Trophoblast cell (in vitro differentiated cells and primary cell): ENCODE results near the gene GPATCH1.

Source experiments
- DNase-seq, 2 donors: peaks; one replicate each; pipeline ENCODE4 v3.0.0-alpha.2; 2016
- H2AFZ ChIP-seq: 2 replicates; pipeline ENCODE4 v1.6.1; 2013; ENCODE audit warnings: low read length, moderate library complexity, mild to moderate bottlenecking; ENCODE audit not compliant: insufficient read depth, poor library complexity
- H2AK5ac ChIP-seq: 2 replicates; pipeline ENCODE4 v1.6.1; 2013; ENCODE audit warnings: mild to moderate bottlenecking, low read length
- H2BK120ac ChIP-seq: 2 replicates; pipeline ENCODE4 v1.6.1; 2013; ENCODE audit warnings: low read length, mild to moderate bottlenecking, moderate library complexity; ENCODE audit not compliant: insufficient read depth, poor library complexity
- H2BK12ac ChIP-seq: 2 replicates; pipeline ENCODE4 v1.6.1; 2013; ENCODE audit warnings: mild to moderate bottlenecking, low read length, moderate library complexity
- H2BK5ac ChIP-seq: 2 replicates; pipeline ENCODE4 v1.6.1; 2013; ENCODE audit warnings: low read length, low read depth, moderate library complexity, mild to moderate bottlenecking; ENCODE audit not compliant: poor library complexity
- H3K14ac ChIP-seq: 2 replicates; pipeline ENCODE4 v1.6.1; 2013; ENCODE audit warnings: mild to moderate bottlenecking, low read length
- H3K18ac ChIP-seq: 2 replicates; pipeline ENCODE4 v1.6.1; 2013; ENCODE audit warnings: mild to moderate bottlenecking, low read length
- H3K23ac ChIP-seq: 2 replicates; pipeline ENCODE4 v1.6.1; 2013; ENCODE audit warnings: low read length
- H3K27ac ChIP-seq: 2 replicates; pipeline ENCODE4 v1.5.1; 2013; ENCODE audit warnings: low read depth, mild to moderate bottlenecking, inconsistent platforms, low read length, moderate library complexity
- H3K27me3 ChIP-seq: 2 replicates; pipeline ENCODE4 v1.6.1; 2013; ENCODE audit warnings: inconsistent platforms, mild to moderate bottlenecking, low read length, moderate library complexity; ENCODE audit not compliant: insufficient read depth
- H3K36me3 ChIP-seq, 2 experiments: 1 replicate in 1 of 2; 2 replicates in 1 of 2; pipeline ENCODE4 v1.6.1; 2013; ENCODE audit warnings: low read length in 2 of 2, mild to moderate bottlenecking in 2 of 2, moderate library complexity in 1 of 2; ENCODE audit not compliant: insufficient read depth in 2 of 2, control insufficient read depth in 1 of 2
- H3K4ac ChIP-seq: 2 replicates; pipeline ENCODE4 v1.6.1; 2013; ENCODE audit warnings: low read depth, mild to moderate bottlenecking, low read length, moderate library complexity
- H3K4me1 ChIP-seq, 2 experiments: 1 replicate in 1 of 2; 2 replicates in 1 of 2; pipeline ENCODE4 v1.6.1; 2013; ENCODE audit warnings: low read length in 2 of 2, mild to moderate bottlenecking in 2 of 2, moderate library complexity in 1 of 2; ENCODE audit not compliant: insufficient read depth in 2 of 2, control insufficient read depth in 1 of 2
- H3K4me2 ChIP-seq: 2 replicates; pipeline ENCODE4 v1.6.1; 2013; ENCODE audit warnings: inconsistent platforms, mild to moderate bottlenecking, low read length, moderate library complexity
- H3K4me3 ChIP-seq: 2 replicates; pipeline ENCODE4 v1.5.1; 2013; ENCODE audit warnings: mild to moderate bottlenecking, low read depth, low read length, inconsistent platforms
- H3K79me1 ChIP-seq: one replicate; pipeline ENCODE4 v1.6.1; 2013; ENCODE audit warnings: low read length
- H3K79me2 ChIP-seq: 2 replicates; pipeline ENCODE4 v1.6.1; 2013; ENCODE audit warnings: low read length, mild to moderate bottlenecking; ENCODE audit not compliant: control insufficient read depth, insufficient read depth, poor library complexity
- H3K9ac ChIP-seq: 2 replicates; pipeline ENCODE4 v1.6.1; 2013; ENCODE audit warnings: mild to moderate bottlenecking, low read length
- H3K9me3 ChIP-seq: 2 replicates; pipeline ENCODE4 v1.6.1; 2013; ENCODE audit warnings: low read depth, mild to moderate bottlenecking, control low read depth, inconsistent platforms, low read length; ENCODE audit not compliant: insufficient read depth
- H4K12ac ChIP-seq: 2 replicates; pipeline ENCODE4 v1.6.1; 2013; ENCODE audit warnings: low read depth, mild to moderate bottlenecking, low read length, moderate library complexity
- H4K8ac ChIP-seq: 2 replicates; pipeline ENCODE4 v1.6.1; 2013; ENCODE audit warnings: low read depth, mild to moderate bottlenecking, low read length, moderate library complexity
- H4K91ac ChIP-seq: one replicate; pipeline ENCODE4 v1.6.1; 2013; ENCODE audit warnings: low read depth, mild to moderate bottlenecking, low read length, moderate library complexity
- WGBS: extraction: QIAGEN DNeasy Blood & Tissue Kit; methylation state at CpG from one replicate; pipeline ENCODE4 v1.1.7; 2013; ENCODE audit warnings: missing lambda C conversion rate; ENCODE audit not compliant: insufficient read length, insufficient coverage; ENCODE audit errors: extremely low coverage; 5-methylcytosine and 5-hydroxymethylcytosine counted together

The GPATCH1 gene

GRCh38 chr19:33064458-33064791, 16.6 kb upstream of the GPATCH1 start:
- Histone ChIP-seq H4K12ac (no peak overlapping the region), H2BK120ac (no peak overlapping the region), H2AK5ac (no peak overlapping the region), H3K79me1 (peaks cover 6% of the 10 kb centered on the region), H3K4me3 (peak overlapping the region; percentile 66), H3K14ac (no peak overlapping the region), H3K18ac (no peak overlapping the region), H3K4ac (no peak overlapping the region), H3K23ac (no peak overlapping the region), H4K8ac (no peak overlapping the region), H2AFZ (no peak overlapping the region), H3K9me3 (no peaks in the 10 kb centered on the region), H3K27me3 (peaks cover 8% of the 10 kb centered on the region), H3K27ac (no peak overlapping the region), H2BK5ac (no peak overlapping the region), H3K4me2 (peak overlapping the region; percentile 65), H2BK12ac (no peak overlapping the region), H3K36me3 (no peaks in the 10 kb centered on the region), H3K79me2 (no peaks in the 10 kb centered on the region), H3K9ac (no peak overlapping the region), H4K91ac (no peak overlapping the region), H3K4me1 (peaks cover 6 to 9% of the 10 kb centered on the region in 2 experiments)
- no peak for DNase-seq
- WGBS: no CpG with 5 or more reads among the region's 35 CpGs

GRCh38 chr19:33064792-33065550, 16.0 kb upstream of the GPATCH1 start, which contains the start of gene RHPN2:
TSS of gene RHPN2 (minus strand) at chr19:33064888. CDS start at chr19:33064852, 36 bp downstream.
- no CpG with 5 or more reads among the region's 86 CpGs for WGBS
- Histone ChIP-seq H4K91ac (peak within 1 kb of the TSS; percentile 28), H4K12ac (peak within 1 kb of the TSS; percentile 7), H2AFZ (peak within 1 kb of the TSS; percentile 57), H4K8ac (peak within 1 kb of the TSS; percentile 51), H2BK12ac (peak within 1 kb of the TSS; percentile 24), H2AK5ac (no peak within 1 kb of the TSS), H3K18ac (peak within 1 kb of the TSS; percentile 63), H3K14ac (peak within 1 kb of the TSS; percentile 14), H3K23ac (no peak within 1 kb of the TSS), H3K4me1 (peaks cover 9% of the 10 kb centered on the region in 2 experiments), H3K79me1 (peaks cover 6% of the 10 kb centered on the region), H2BK5ac (no peak within 1 kb of the TSS), H3K4me2 (peak within 1 kb of the TSS; percentile 65), H3K9ac (no peak within 1 kb of the TSS), H3K79me2 (no peaks in the 10 kb centered on the region), H3K4me3 (peak within 1 kb of the TSS; percentile 66), H2BK120ac (peak within 1 kb of the TSS; percentile 2), H3K36me3 (no peaks in the 10 kb centered on the region), H3K27me3 (peaks cover 8% of the 10 kb centered on the region), H3K27ac (no peak within 1 kb of the TSS), H3K4ac (peak within 1 kb of the TSS; percentile 10), H3K9me3 (no peaks in the 10 kb centered on the region)
- peak; percentile 70 to 78 for DNase-seq

GRCh38 chr19:33066543-33066942, 14.4 kb upstream of the GPATCH1 start:
- H2BK5ac ChIP-seq: no peak overlapping the region
- H3K4ac ChIP-seq: no peak overlapping the region
- no peaks in the 10 kb centered on the region for H3K36me3 ChIP-seq
- no peak overlapping the region for H2AK5ac ChIP-seq
- H4K12ac ChIP-seq: no peak overlapping the region
- H4K91ac ChIP-seq: peak overlapping the region; percentile 4
- no CpG with 5 or more reads among the region's 18 CpGs for WGBS
- no peak overlapping the region for H3K4me3 ChIP-seq
- no peaks in the 10 kb centered on the region for H3K79me2 ChIP-seq
- no peaks in the 10 kb centered on the region for H3K9me3 ChIP-seq
- H4K8ac ChIP-seq: no peak overlapping the region
- no peak overlapping the region for H3K27ac ChIP-seq
- H3K4me2 ChIP-seq: no peak overlapping the region
- H3K4me1 ChIP-seq: peaks cover 9% of the 10 kb centered on the region in 2 experiments
- H2AFZ ChIP-seq: no peak overlapping the region
- DNase-seq: peak; percentile 46 to 79
- no peak overlapping the region for H3K18ac ChIP-seq
- peaks cover 8% of the 10 kb centered on the region for H3K27me3 ChIP-seq
- H2BK12ac ChIP-seq: no peak overlapping the region
- H3K23ac ChIP-seq: no peak overlapping the region
- H3K9ac ChIP-seq: no peak overlapping the region
- no peak overlapping the region for H3K14ac ChIP-seq
- no peak overlapping the region for H2BK120ac ChIP-seq
- H3K79me1 ChIP-seq: peaks cover 6% of the 10 kb centered on the region

DNA sequence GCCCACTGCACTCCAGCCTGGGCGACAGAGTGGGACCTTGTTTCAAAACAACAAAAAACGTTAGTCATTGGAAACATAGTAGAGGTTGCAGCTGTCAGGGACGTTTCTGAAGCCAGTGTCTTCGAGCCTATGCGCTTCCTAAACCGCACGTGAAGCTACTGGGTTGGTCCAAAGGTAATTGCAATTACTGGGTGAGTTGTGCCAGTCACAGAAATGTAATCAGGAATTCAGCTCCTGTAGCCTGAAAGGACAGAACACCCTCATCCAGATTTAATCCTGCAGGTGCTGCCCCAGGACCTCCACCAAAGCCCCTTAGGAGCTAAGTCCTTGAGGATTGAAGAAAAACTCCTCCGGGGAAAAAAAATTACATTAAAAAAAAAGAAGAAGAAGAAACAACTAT, 13.9 kb upstream of the GPATCH1 start:
- no peaks in the 10 kb centered on the region for H3K79me2 ChIP-seq
- no peaks in the 10 kb centered on the region for H3K36me3 ChIP-seq
- H4K91ac ChIP-seq: no peak overlapping the region
- no peak overlapping the region for H3K18ac ChIP-seq
- no peak overlapping the region for H2BK12ac ChIP-seq
- no peak overlapping the region for H3K4me2 ChIP-seq
- H2AK5ac ChIP-seq: no peak overlapping the region
- H3K9ac ChIP-seq: no peak overlapping the region
- peaks cover 6% of the 10 kb centered on the region for H3K79me1 ChIP-seq
- no peak for DNase-seq
- peaks cover 9% of the 10 kb centered on the region in 2 experiments for H3K4me1 ChIP-seq
- H4K12ac ChIP-seq: no peak overlapping the region
- no peak overlapping the region for H3K4me3 ChIP-seq
- no peak overlapping the region for H3K27ac ChIP-seq
- H3K9me3 ChIP-seq: no peaks in the 10 kb centered on the region
- H2BK120ac ChIP-seq: no peak overlapping the region
- H4K8ac ChIP-seq: no peak overlapping the region
- no peak overlapping the region for H3K4ac ChIP-seq
- H3K23ac ChIP-seq: no peak overlapping the region
- H3K27me3 ChIP-seq: peaks cover 8% of the 10 kb centered on the region
- WGBS: no CpG with 5 or more reads among the region's 8 CpGs
- H2AFZ ChIP-seq: no peak overlapping the region
- H3K14ac ChIP-seq: no peak overlapping the region
- H2BK5ac ChIP-seq: no peak overlapping the region
